ENCODE results near the gene KIRREL3. TPM values are rescaled to one million over a fixed set of nuclear protein-coding genes. Genes with fewer than 3 reads are reported as not detected.

Gene KIRREL3
- total and polyA plus RNA-seq, 2 of the 4 experiments (the other 2 are of a cell fraction): 10.9 to 15.9 TPM

- no CpG with 5 or more reads among the region's 10 CpGs for WGBS, 2 experiments (ENCODE audit: extremely low coverage in 2 of 2, insufficient read length in 1 of 2)
- no peak overlapping the region for H3K4ac ChIP-seq (ENCODE audit: low read depth, low read length)
- H3K9ac ChIP-seq (ENCODE audit: low read depth, low read length): no peak overlapping the region
- no peak overlapping the region for H2BK5ac ChIP-seq (ENCODE audit: low read depth, low read length, poor library complexity, severe bottlenecking)
- H3K9me3 ChIP-seq (ENCODE audit: control insufficient read depth, insufficient read depth, low read length): no peaks in the 10 kb centered on the region
- no peak overlapping the region for H4K5ac ChIP-seq (ENCODE audit: low read depth, low read length)
- H3K56ac ChIP-seq (ENCODE audit: extremely low read depth, insufficient read depth, low read length): no peak overlapping the region
- H2AK5ac ChIP-seq (ENCODE audit: low read depth, low read length): no peak overlapping the region
- dilution Hi-C loops (cut with HindIII; ENCODE audit: low sequenced_read_pairs, unreplicated experiment) (no loop called here), in situ Hi-C loops (cut with MboI; ENCODE audit: low sequenced_read_pairs) (no loop called here), intact Hi-C loops (cut with micrococcal nuclease) (no loop called here)
- H4K20me1 ChIP-seq (ENCODE audit: insufficient read depth, low read length): no peaks in the 10 kb centered on the region
- H4K8ac ChIP-seq (ENCODE audit: low read depth in 2 of 2, low read length in 2 of 2): no peak overlapping the region
- no peak overlapping the region for H3K23ac ChIP-seq (ENCODE audit: low read depth, low read length)
- ATAC-seq (ENCODE audit: low read depth) (no peak), DNase-seq (no peak)
- H3K4me1 ChIP-seq (ENCODE audit: control insufficient read depth, insufficient read depth, low read length): no peaks in the 10 kb centered on the region
- no peak overlapping the region for H3K4me3 ChIP-seq (ENCODE audit: insufficient read depth, low read depth, low read length)
- H2AK9ac ChIP-seq (replicated peaks; ENCODE audit: low read depth, low read length, poor library complexity): no peak overlapping the region
- H3K27ac ChIP-seq (ENCODE audit: insufficient read depth, low read length): no peak overlapping the region
- no peak overlapping the region for H4K91ac ChIP-seq (ENCODE audit: insufficient read depth, low read depth, low read length)
- TF ChIP-seq FOS (IDR thresholded peaks at IDR 0.05; ENCODE audit: low read depth, low read length) (no peak), CEBPB (IDR thresholded peaks at IDR 0.05; ENCODE audit: low read depth, low read length) (no peak), MAFK (IDR thresholded peaks at IDR 0.05; ENCODE audit: low read depth, low read length) (no peak), SMC3 (IDR thresholded peaks at IDR 0.05; ENCODE audit: low read depth, low read length) (no peak), USF2 (IDR thresholded peaks at IDR 0.05; ENCODE audit: low read depth, low read length) (no peak), RAD21 (IDR thresholded peaks at IDR 0.05; ENCODE audit: low read length) (no peak), RCOR1 (IDR thresholded peaks at IDR 0.05; ENCODE audit: insufficient replicate concordance, low read length) (no peak), BHLHE40 (IDR thresholded peaks at IDR 0.05; ENCODE audit: low read depth, low read length) (no peak), MAZ (IDR thresholded peaks at IDR 0.05; ENCODE audit: borderline replicate concordance, low read depth, low read length) (no peak), NFE2L2 (IDR thresholded peaks at IDR 0.05; ENCODE audit: low read depth, low read length) (no peak), RFX5 (IDR thresholded peaks at IDR 0.05; ENCODE audit: low read depth, low read length) (no peak), CHD1 (IDR thresholded peaks at IDR 0.05; ENCODE audit: low read depth, low read length) (no peak), CTCF (conservative IDR thresholded peaks at IDR 0.05; ENCODE audit: low read depth, low read length) (no peak)
- no peaks in the 10 kb centered on the region; the same call in 1 of the 2 replicates for H3K9me1 ChIP-seq (ENCODE audit: insufficient read depth, low read length)
- H2BK120ac ChIP-seq (ENCODE audit: low read depth, low read length): no peak overlapping the region
- H3K27me3 ChIP-seq (ENCODE audit: control insufficient read depth, insufficient read depth, low read length): no peaks in the 10 kb centered on the region; the same call in 1 of the 2 replicates
- no peak overlapping the region for H3K4me2 ChIP-seq (ENCODE audit: low read depth, low read length)
- no peaks in the 10 kb centered on the region for H3K36me3 ChIP-seq (ENCODE audit: control insufficient read depth, insufficient read depth, low read length)
- H2BK20ac ChIP-seq (ENCODE audit: low read depth, low read length): no peak overlapping the region
- no peak overlapping the region for H2BK15ac ChIP-seq (ENCODE audit: low read depth, low read length)
- BruUV-seq (replicated peaks): no TSS peak
- POLR2A ChIA-PET (ENCODE audit: unreplicated experiment): no interaction called here
- H3K79me1 ChIP-seq (ENCODE audit: low read depth in 1 of 2, low read length in 2 of 2): no peaks in the 10 kb centered on the region
- H3K18ac ChIP-seq (ENCODE audit: low read depth, low read length): no peak overlapping the region
- no peak overlapping the region for H3K14ac ChIP-seq (replicated peaks; ENCODE audit: low read depth, low read length)
- CTCF ChIA-PET: no interaction called here
- H2AFZ ChIP-seq (replicated peaks; ENCODE audit: low read length, poor library complexity): no peak overlapping the region
Measured at GRCh38 chr11:126525216-126525615, 475.4 kb downstream of the KIRREL3 start.

Measured in IMR-90 (cell line).